ENCODE data around the gene LGI2. TPM values are rescaled to one million over a fixed set of nuclear protein-coding genes. Genes with fewer than 3 reads are reported as not detected.

LGI2 gene
- total RNA-seq, 1 donor from 2014 or later = 0.98 TPM

- DNase-seq (ENCODE audit: extremely low spot score in 2 of 2) = no peak
- no peak overlapping the region for H3K27ac ChIP-seq
- H3K4me1 ChIP-seq = no peaks in the 10 kb centered on the region
- TF ChIP-seq CTCF (IDR thresholded peaks at IDR 0.05) = no peak
- no peak for TF ChIP-seq POLR2AphosphoS5 (IDR thresholded peaks at IDR 0.05; ENCODE audit: insufficient read depth in 1 of 2, low read depth in 1 of 2)
- TF ChIP-seq POLR2A (IDR thresholded peaks at IDR 0.05) = no peak
- no peak overlapping the region for H3K4me3 ChIP-seq
- H3K36me3 ChIP-seq = no peaks in the 10 kb centered on the region
- intact Hi-C loops (cut with DNase I) = no loop called here
- H3K27me3 ChIP-seq = no peaks in the 10 kb centered on the region
- H3K9me3 ChIP-seq = no peaks in the 10 kb centered on the region
Measured at GRCh38 chr4:25075129-25075528, 44.4 kb upstream of the LGI2 start.

GRCh38 chr4:25070545-25070944 is 39.8 kb upstream of the LGI2 start:
- H3K9me3 ChIP-seq = no peaks in the 10 kb centered on the region
- H3K4me1 ChIP-seq = no peaks in the 10 kb centered on the region
- DNase-seq (ENCODE audit: extremely low spot score in 2 of 2) = no peak
- no peaks in the 10 kb centered on the region for H3K36me3 ChIP-seq
- intact Hi-C loops (cut with DNase I) = no loop called here
- TF ChIP-seq POLR2AphosphoS5 (IDR thresholded peaks at IDR 0.05; ENCODE audit: insufficient read depth in 1 of 2, low read depth in 1 of 2) = no peak
- no peak for TF ChIP-seq CTCF (IDR thresholded peaks at IDR 0.05)
- TF ChIP-seq POLR2A (IDR thresholded peaks at IDR 0.05) = no peak
- H3K4me3 ChIP-seq = no peak overlapping the region
- H3K27ac ChIP-seq = no peak overlapping the region
- H3K27me3 ChIP-seq = no peaks in the 10 kb centered on the region

GRCh38 chr4:25069014-25069413 is 38.3 kb upstream of the LGI2 start:
- no peak for DNase-seq (ENCODE audit: extremely low spot score in 2 of 2)
- H3K27me3 ChIP-seq = no peaks in the 10 kb centered on the region
- no peak overlapping the region for H3K4me3 ChIP-seq
- H3K27ac ChIP-seq = no peak overlapping the region
- no peaks in the 10 kb centered on the region for H3K36me3 ChIP-seq
- H3K9me3 ChIP-seq = no peaks in the 10 kb centered on the region
- no peaks in the 10 kb centered on the region for H3K4me1 ChIP-seq
- TF ChIP-seq POLR2AphosphoS5 (IDR thresholded peaks at IDR 0.05; ENCODE audit: insufficient read depth in 1 of 2, low read depth in 1 of 2) (no peak), POLR2A (IDR thresholded peaks at IDR 0.05) (no peak), CTCF (IDR thresholded peaks at IDR 0.05) (no peak)
- intact Hi-C loops (cut with DNase I) = no loop called here

- TF ChIP-seq POLR2AphosphoS5 (IDR thresholded peaks at IDR 0.05; ENCODE audit: insufficient read depth in 1 of 2, low read depth in 1 of 2) (no peak), POLR2A (IDR thresholded peaks at IDR 0.05) (no peak), CTCF (IDR thresholded peaks at IDR 0.05) (no peak)
- DNase-seq (ENCODE audit: extremely low spot score in 2 of 2) = no peak
- intact Hi-C loops (cut with DNase I) = no loop called here
Measured at GRCh38 chr4:25068386-25068785, 37.6 kb upstream of the LGI2 start.

GRCh38 chr4:25065932-25066590 is 35.3 kb upstream of the LGI2 start:
- intact Hi-C loops (cut with DNase I) = no loop called here
- H3K4me3 ChIP-seq = no peak overlapping the region
- no peaks in the 10 kb centered on the region for H3K36me3 ChIP-seq
- DNase-seq (ENCODE audit: extremely low spot score in 2 of 2) = no peak
- no peaks in the 10 kb centered on the region for H3K4me1 ChIP-seq
- no peak overlapping the region for H3K27ac ChIP-seq
- no peaks in the 10 kb centered on the region for H3K27me3 ChIP-seq
- TF ChIP-seq POLR2A (IDR thresholded peaks at IDR 0.05) (no peak), POLR2AphosphoS5 (IDR thresholded peaks at IDR 0.05; ENCODE audit: insufficient read depth in 1 of 2, low read depth in 1 of 2) (no peak), CTCF (IDR thresholded peaks at IDR 0.05) (no peak)
- H3K9me3 ChIP-seq = no peaks in the 10 kb centered on the region

More at GRCh38 chr4:25068386-25068785, 37.6 kb upstream of the LGI2 start:
- Histone ChIP-seq H3K4me3 (no peak overlapping the region), H3K27me3 (no peaks in the 10 kb centered on the region), H3K9me3 (no peaks in the 10 kb centered on the region), H3K27ac (no peak overlapping the region), H3K4me1 (no peaks in the 10 kb centered on the region), H3K36me3 (no peaks in the 10 kb centered on the region)

Data from vagina (tissue), 2 donors.